RWPE1 (cell line): ENCODE measurements around the gene POLD4.

Experiments used
- CTCF ChIA-PET: fragments of 350-600 bp; sonication (Branson Sonifier 250); formaldehyde crosslinking; extraction: SDS; loops from one replicate; lab custom pipeline; 2021; lab: Yijun Ruan, JAX
- POLR2A ChIA-PET: fragments of 400-600 bp; formaldehyde crosslinking; extraction: SDS; loops from one replicate; lab custom pipeline; 2020; ENCODE audit warnings: antibody characterized with exemption; ENCODE audit not compliant: low non-redundant PET; lab: Yijun Ruan, JAX
- DNase-seq: peaks from one replicate; pipeline ENCODE4 v3.0.0; 2012; ENCODE audit warnings: low spot score
- H3K27ac ChIP-seq: fragments of 450-650 bp; 2 replicates; pipeline ENCODE4 v1.5.1; 2017
- TF ChIP-seq, protein P1 (sequence below): fragments of 450-650 bp; conservative IDR thresholded peaks from 2 replicates; pipeline ENCODE4 v1.5.1; 2017; ENCODE audit warnings: low read depth, mild to moderate bottlenecking

Gene POLD4

DNA sequence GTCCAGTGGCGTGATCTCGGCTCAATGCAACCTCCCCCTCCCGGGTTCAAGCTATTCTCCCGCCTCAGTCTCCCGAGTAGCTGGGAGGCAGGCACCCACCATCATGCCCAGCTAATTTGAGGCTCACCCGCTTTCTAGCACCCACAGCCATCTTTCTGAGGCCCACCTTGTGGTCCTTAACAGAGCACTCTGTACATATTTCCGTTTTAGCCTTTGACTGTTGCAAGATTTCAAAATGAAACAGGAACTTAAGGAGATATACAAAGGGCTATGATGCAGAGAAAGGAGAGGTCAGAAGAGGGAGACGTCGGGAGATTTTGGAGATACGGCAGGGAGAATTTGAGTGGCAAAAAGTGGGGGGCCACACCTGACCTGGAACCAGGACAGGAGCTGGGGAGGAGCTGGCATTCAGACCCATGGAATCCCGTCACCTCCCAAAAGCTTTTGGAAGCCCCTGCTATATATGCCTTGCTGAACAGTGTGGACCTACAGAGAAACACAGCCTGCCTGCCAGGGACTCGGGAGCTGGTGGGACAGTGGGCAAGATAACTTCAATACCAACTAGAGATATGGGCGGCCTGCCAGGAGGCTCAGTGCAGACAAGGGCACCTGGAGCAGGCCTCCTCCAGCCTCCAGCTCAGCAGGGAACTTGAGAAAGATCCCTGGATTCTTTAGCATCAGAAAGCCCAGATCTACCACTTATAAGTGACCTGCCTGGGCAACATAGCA lies 28.1 kb upstream of the POLD4 start:
- no peak for DNase-seq
- H3K27ac ChIP-seq = peak overlapping the region; percentile 97
- CTCF ChIA-PET = interaction anchor here (0.6 to 5.8 kb wide), 13 partner anchors 8 to 495 kb away, joined by 3 to 113 read pairs (median 15); partner anchors contain the start of genes CLCF1, POLD4 and RAD9A
- TF ChIP-seq, protein P1, sequence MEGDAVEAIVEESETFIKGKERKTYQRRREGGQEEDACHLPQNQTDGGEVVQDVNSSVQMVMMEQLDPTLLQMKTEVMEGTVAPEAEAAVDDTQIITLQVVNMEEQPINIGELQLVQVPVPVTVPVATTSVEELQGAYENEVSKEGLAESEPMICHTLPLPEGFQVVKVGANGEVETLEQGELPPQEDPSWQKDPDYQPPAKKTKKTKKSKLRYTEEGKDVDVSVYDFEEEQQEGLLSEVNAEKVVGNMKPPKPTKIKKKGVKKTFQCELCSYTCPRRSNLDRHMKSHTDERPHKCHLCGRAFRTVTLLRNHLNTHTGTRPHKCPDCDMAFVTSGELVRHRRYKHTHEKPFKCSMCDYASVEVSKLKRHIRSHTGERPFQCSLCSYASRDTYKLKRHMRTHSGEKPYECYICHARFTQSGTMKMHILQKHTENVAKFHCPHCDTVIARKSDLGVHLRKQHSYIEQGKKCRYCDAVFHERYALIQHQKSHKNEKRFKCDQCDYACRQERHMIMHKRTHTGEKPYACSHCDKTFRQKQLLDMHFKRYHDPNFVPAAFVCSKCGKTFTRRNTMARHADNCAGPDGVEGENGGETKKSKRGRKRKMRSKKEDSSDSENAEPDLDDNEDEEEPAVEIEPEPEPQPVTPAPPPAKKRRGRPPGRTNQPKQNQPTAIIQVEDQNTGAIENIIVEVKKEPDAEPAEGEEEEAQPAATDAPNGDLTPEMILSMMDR = no peak
- POLR2A ChIA-PET = interaction anchor here (1.0 to 2.5 kb wide), 2 partner anchors 27 to 29 kb away, joined by 4 to 7 read pairs; partner anchors contain the start of gene POLD4

DNA sequence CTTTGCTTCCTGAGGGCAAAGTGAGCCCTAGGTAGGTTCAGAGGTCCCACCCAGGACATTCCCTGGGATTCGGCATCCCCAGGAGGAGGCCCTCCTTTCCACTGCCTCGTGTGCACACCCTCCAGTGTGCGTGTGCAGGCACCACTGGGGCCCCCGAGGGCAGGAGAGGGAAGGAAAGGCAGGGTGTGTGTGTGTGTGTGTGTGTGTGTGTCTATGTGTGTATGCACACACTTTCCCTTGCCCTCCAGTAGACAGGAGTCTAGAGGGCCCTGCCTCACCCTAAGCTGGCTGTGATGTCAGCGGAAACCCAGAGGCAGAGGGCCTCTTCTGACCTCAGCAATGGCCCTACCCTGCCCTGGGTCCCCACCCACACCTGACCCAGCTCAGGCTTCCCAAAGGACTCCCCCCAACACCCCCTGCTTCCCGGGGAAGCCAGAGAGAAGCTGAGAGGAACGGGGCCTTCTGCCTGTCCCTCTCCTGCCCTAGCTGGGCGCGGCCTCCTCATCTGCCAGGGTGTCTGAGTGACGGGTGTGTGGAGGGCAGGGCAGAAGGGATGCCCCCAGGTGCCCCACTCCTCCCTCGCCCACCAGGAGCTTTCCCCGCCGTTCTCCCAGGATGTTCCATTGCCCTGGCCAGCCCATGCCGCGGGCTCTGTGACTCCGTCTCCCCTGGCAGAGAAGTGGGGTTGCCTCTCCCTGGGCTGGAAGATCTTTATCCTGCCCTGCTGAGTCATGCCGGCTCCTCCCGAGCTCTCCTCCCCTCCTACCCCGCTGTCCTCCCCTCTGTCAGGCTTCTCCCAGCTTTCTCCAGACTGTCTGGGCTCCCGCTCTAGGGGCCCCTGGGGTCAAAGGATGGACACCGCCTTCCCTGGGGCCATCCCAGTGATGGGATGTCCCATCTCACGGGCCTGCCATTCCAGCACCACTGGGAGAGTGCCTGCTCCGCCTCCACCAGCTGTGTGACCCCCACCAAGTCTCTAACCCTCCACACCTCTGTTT lies 26.0 kb upstream of the POLD4 start:
- POLR2A ChIA-PET = interaction anchor here (1.0 kb wide), 1 partner anchor 28 kb away, joined by 3 read pairs; no protein-coding TSS in a partner anchor
- TF ChIP-seq, protein P1 = no peak
- peak; percentile 84 for DNase-seq
- peak overlapping the region; percentile 97 for H3K27ac ChIP-seq
- CTCF ChIA-PET = interaction anchor here (0.6 to 5.8 kb wide), 6 partner anchors 23 to 62 kb away, joined by 3 to 113 read pairs (median 8); partner anchors contain the start of gene POLD4

DNA sequence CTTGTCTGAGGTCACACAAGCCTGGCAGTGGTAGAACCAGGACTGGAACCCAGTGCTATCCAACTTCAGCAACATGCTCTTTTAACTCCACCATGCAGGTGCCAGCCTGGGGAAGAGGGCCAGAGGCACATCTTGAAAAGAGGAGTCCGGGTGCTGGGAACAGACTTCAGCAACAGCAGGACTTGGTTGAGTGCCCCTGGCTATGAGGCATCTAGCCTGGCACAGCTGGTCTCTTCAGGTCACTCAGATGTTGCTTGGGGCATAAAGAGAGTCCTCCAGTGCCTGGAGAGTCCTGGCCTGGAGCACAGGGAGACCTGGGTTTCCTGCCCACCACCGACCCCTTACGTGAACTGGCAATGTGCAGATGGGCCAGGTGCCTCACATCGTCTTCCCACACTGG lies 25.2 kb upstream of the POLD4 start:
- ChIA-PET POLR2A (interaction anchor here (0.7 kb wide), 1 partner anchor 407 kb away, joined by 3 read pairs; no protein-coding TSS in a partner anchor), CTCF (interaction anchor here (0.8 to 5.8 kb wide), 2 partner anchors 27 to 32 kb away, joined by 3 to 113 read pairs; partner anchors contain the start of gene POLD4)
- DNase-seq = no peak
- TF ChIP-seq, protein P1 = no peak
- peak overlapping the region; percentile 97 for H3K27ac ChIP-seq

DNA sequence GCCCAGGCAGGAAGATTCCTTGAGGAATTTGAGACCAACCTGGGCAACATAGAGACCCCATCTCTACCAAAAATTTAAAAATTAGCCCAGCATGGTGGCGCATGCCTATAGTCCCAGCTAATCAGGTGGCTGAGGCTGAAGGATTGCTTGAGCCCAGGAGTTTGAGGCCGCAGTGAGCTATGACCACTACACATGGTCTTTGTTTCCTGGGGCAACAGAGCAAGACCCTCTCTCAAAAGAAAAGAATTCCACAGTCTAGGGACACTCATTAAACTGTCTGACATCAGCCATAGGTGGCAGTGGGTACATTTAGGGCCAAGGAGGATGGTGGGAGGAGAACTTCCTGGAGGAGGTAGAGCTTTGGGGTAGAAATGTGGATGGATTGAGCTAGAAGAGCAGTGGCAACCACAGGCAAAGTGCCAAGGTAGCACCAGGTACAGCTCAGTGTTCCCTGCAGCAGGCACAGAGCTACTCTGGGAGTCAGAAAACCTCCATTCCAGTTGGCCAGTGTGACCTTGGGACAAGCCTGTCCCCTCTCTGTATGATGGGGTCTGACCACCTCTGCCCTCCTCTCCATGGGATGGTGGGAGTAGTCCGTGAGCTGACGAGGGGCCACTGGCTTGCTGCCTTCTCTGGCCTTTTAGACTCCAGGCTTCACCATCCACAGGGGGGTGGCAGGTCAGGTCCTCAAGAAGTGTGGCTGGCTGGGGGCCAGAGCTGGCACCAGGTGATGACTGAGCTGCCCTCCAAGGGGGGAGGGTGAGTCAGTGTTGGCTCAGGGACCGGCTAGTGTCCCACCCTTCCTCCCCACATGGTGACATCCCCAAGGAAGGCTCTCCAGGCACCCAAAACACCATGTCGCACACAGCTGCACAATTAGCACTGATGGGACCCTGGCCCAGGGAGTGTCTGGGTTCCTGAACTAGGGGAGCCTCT lies 23.8 kb upstream of the POLD4 start:
- no peak for DNase-seq
- TF ChIP-seq, protein P1 = no peak
- H3K27ac ChIP-seq = peak overlapping the region; percentile 97
- CTCF ChIA-PET = interaction anchor here (0.6 to 5.8 kb wide), 4 partner anchors 25 to 991 kb away, joined by 3 to 113 read pairs (median 4); partner anchors contain the start of genes POLD4 and PPP1CA
- POLR2A ChIA-PET = interaction anchor here (0.9 kb wide), 1 partner anchor 22 kb away, joined by 9 read pairs; no protein-coding TSS in a partner anchor

DNA sequence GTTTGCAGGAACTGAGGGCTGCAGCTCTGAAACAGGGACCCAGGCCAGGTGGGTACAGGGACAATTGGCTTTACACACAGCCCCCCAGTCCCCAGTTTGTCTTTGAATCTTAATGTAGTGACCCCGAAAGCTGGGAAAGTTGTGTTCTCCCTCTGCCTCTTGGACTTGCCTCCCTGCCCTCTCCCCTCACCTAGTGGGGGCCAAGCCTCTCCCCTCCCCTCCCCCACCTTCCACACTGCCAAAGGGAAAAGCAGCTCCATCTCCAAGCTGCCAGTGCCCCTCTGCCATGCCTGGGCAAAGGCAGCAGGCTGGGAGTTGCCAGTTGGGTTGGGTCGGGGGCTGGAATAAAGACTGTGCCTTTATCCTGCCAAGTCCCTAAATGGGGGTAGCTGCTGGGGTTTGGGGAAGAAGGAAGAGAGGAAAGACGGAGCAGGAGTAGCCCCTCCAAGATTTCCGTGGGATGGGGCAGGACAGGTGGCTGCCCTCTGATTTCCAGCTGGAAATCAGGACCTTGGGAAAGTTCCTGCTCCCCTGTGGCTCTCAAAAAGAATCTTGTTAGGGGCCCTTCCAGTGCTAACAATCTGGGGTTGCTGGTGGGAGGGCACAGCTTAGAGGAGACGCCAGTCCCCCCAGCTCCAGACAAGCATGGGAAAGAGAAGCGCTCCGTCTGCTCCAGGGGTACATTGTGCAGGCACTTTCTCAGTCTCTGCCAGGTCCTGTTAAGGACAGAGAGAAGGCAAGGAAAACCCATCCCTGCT lies 22.9 kb upstream of the POLD4 start:
- TF ChIP-seq, protein P1 = no peak

More for the DNA sequence above, 22.9 kb upstream of the POLD4 start:
- ChIA-PET POLR2A (interaction anchor here (0.9 kb wide), 1 partner anchor 21 kb away, joined by 9 read pairs; no protein-coding TSS in a partner anchor), CTCF (interaction anchor here (0.9 to 2.0 kb wide), 3 partner anchors 19 to 26 kb away, joined by 3 to 7 read pairs (median 4); partner anchors contain the start of gene PPP1CA)
- H3K27ac ChIP-seq = peak overlapping the region; percentile 97
- no peak for DNase-seq
